ENCODE data around the gene MREG.
"Not testable (repeated sequence)": the region's sequence is repeated elsewhere in the genome, so short reads cannot be mapped to it uniquely, and the experiment has no call there.

Gene MREG

GRCh38 chr2:215971671-215972070 lies 41.7 kb downstream of the MREG start:
- Mint-ChIP-seq H3K4me1 (peaks cover 26% of the 10 kb centered on the region), H3K9me3 (peaks cover 17% of the 10 kb centered on the region), H3K36me3 (ENCODE audit: low read depth) (peaks cover 27% of the 10 kb centered on the region), H3K27me3 (ENCODE audit: low read depth, poor library complexity) (no peaks in the 10 kb centered on the region), H3K27ac (no peak overlapping the region), H3K4me3 (no peak overlapping the region)
- no peak for DNase-seq
- TF ChIP-seq CTCF (IDR thresholded peaks at IDR 0.05): no peak

- not testable (repeated sequence) for H3K27me3 Mint-ChIP-seq (ENCODE audit: low read depth, poor library complexity); H3K27ac Mint-ChIP-seq
- H3K36me3 Mint-ChIP-seq (ENCODE audit: low read depth): peaks cover 23% of the 10 kb centered on the region
Measured at GRCh38 chr2:215970894-215971293, 42.5 kb downstream of the MREG start.

GRCh38 chr2:215970425-215970824 lies 42.9 kb downstream of the MREG start:
- H3K9me3 Mint-ChIP-seq: peaks cover 17% of the 10 kb centered on the region
- peaks cover 23% of the 10 kb centered on the region for H3K36me3 Mint-ChIP-seq (ENCODE audit: low read depth)
- no peak for TF ChIP-seq CTCF (IDR thresholded peaks at IDR 0.05)
- no peak overlapping the region for H3K4me3 Mint-ChIP-seq
- H3K4me1 Mint-ChIP-seq: peaks cover 37% of the 10 kb centered on the region
- H3K27me3 Mint-ChIP-seq (ENCODE audit: low read depth, poor library complexity): no peaks in the 10 kb centered on the region
- DNase-seq: no peak
- no peak overlapping the region for H3K27ac Mint-ChIP-seq

More at GRCh38 chr2:215970894-215971293, 42.5 kb downstream of the MREG start:
- peaks cover 17% of the 10 kb centered on the region for H3K9me3 Mint-ChIP-seq
- peaks cover 32% of the 10 kb centered on the region for H3K4me1 Mint-ChIP-seq
- DNase-seq, H3K4me3 Mint-ChIP-seq: not testable (repeated sequence)

- TF ChIP-seq CTCF (IDR thresholded peaks at IDR 0.05): no peak
- Mint-ChIP-seq H3K9me3 (peaks cover 17% of the 10 kb centered on the region), H3K4me1 (peaks cover 30% of the 10 kb centered on the region), H3K27me3 (ENCODE audit: low read depth, poor library complexity) (no peaks in the 10 kb centered on the region), H3K27ac (no peak overlapping the region), H3K36me3 (ENCODE audit: low read depth) (peaks cover 23% of the 10 kb centered on the region), H3K4me3 (no peak overlapping the region)
- no peak for DNase-seq
Measured at GRCh38 chr2:215969131-215969841, 44.1 kb downstream of the MREG start.

- DNase-seq: no peak
- Mint-ChIP-seq H3K9me3 (peaks cover 17% of the 10 kb centered on the region), H3K36me3 (ENCODE audit: low read depth) (peaks cover 28% of the 10 kb centered on the region), H3K4me3 (no peak overlapping the region), H3K27me3 (ENCODE audit: low read depth, poor library complexity) (no peaks in the 10 kb centered on the region), H3K27ac (peak overlapping the region; percentile 74), H3K4me1 (peaks cover 23% of the 10 kb centered on the region)
- no peak for TF ChIP-seq CTCF (IDR thresholded peaks at IDR 0.05)
Measured at GRCh38 chr2:215968499-215968898, 44.9 kb downstream of the MREG start.

GRCh38 chr2:215967590-215968378 lies 45.6 kb downstream of the MREG start:
- TF ChIP-seq CTCF (IDR thresholded peaks at IDR 0.05): no peak
- no peaks in the 10 kb centered on the region for H3K27me3 Mint-ChIP-seq (ENCODE audit: low read depth, poor library complexity)
- H3K27ac Mint-ChIP-seq: no peak overlapping the region
- no peak overlapping the region for H3K4me3 Mint-ChIP-seq
- H3K4me1 Mint-ChIP-seq: peaks cover 15% of the 10 kb centered on the region
- H3K9me3 Mint-ChIP-seq: peaks cover 17% of the 10 kb centered on the region
- no peak for DNase-seq
- peaks cover 28% of the 10 kb centered on the region for H3K36me3 Mint-ChIP-seq (ENCODE audit: low read depth)

Data from nephron progenitor cell (in vitro differentiated cells).